Testis (tissue), 5 donors: ENCODE data around the gene PRR23B. TPM values are rescaled to one million over a fixed set of nuclear protein-coding genes. Genes with fewer than 3 reads are reported as not detected.

Experiments
- DNase-seq: peaks from one replicate; pipeline ENCODE4 v3.0.0-alpha.2; 2019
- H3K27ac ChIP-seq, 2 donors: fragments of 200-600 bp; sonication (generic); one replicate each; pipeline ENCODE4 v1.5.1; 2019
- H3K27me3 ChIP-seq: fragments of 200-600 bp; sonication (generic); one replicate; pipeline ENCODE4 v1.5.1; 2019
- H3K36me3 ChIP-seq: fragments of 200-600 bp; sonication (generic); one replicate; pipeline ENCODE4 v1.5.1; 2017; ENCODE audit warnings: low read depth; ENCODE audit errors: missing control alignments
- H3K4me1 ChIP-seq: fragments of 200-600 bp; sonication (generic); one replicate; pipeline ENCODE4 v1.5.1; 2019
- H3K4me3 ChIP-seq, 2 donors: fragments of 200-600 bp; sonication (generic); one replicate each; pipeline ENCODE4 v1.5.1; 2017 to 2019
- H3K9me3 ChIP-seq: fragments of 200-600 bp; sonication (generic); one replicate; pipeline ENCODE4 v1.5.1; 2017
- POLR2A ChIP-seq: fragments of 450-650 bp; IDR thresholded peaks from one replicate; pipeline ENCODE4 v1.6.1; 2017; ENCODE audit warnings: antibody characterized with exemption, mild to moderate bottlenecking, moderate library complexity
- whole genome bisulfite sequencing, 2 donors: methylation state at CpG; one replicate each; pipeline ENCODE4 v1.1.5; 2018; 5-methylcytosine and 5-hydroxymethylcytosine counted together
- intact Hi-C: fragments of 100-400 bp; cut with DNase I; formaldehyde crosslinking; loops from one replicate; pipeline ENCODE4 v1.15.1; 2023; ENCODE audit warnings: low total_unique reads
- long read RNA-seq, 2 donors: transcript quantifications; one replicate each; lab custom pipeline, GENCODE V29; 2026
- polyA plus RNA-seq: library from polyadenylated mRNA; stranded (reverse); fragments of 350-450 nt; fragmentation: Illumina TruSeq; extraction: RNeasy Lipid Tissue Mini Kit (QIAGEN cat#74804); gene quantifications from one replicate; pipeline ENCODE4 v1.2.3, GENCODE V29; 2014; ENCODE audit warnings: low read depth, low replicate concordance; ENCODE audit not compliant: insufficient read depth
- total RNA-seq, 2 donors: library from RNA; depleted of rRNA; stranded (reverse); fragments of >200 nt; gene quantifications; one replicate each; pipeline ENCODE4 v1.2.3, GENCODE V29; 2016
- TF ChIP-seq, protein P1 (sequence below), 3 experiments: fragments of 450-650 bp in 2 of 3; fragments of 200-600 bp in 1 of 3; sonication (generic) in 1 of 3; IDR thresholded peaks; one replicate each; pipeline ENCODE4 v1.5.1; 2016 to 2019; ENCODE audit warnings: antibody characterized with exemption in 3 of 3, mild to moderate bottlenecking in 2 of 3, moderate library complexity in 1 of 3

Gene PRR23B
- total RNA-seq (1 to 10 TPM in 1 of 2 donors, under 1 TPM in 1; 0.93 to 3.7 TPM), polyA plus RNA-seq (1.8 TPM)
- long read RNA-seq, donor 1, result 0 reads
- long read RNA-seq, donor 2, result 0 reads

DNA sequence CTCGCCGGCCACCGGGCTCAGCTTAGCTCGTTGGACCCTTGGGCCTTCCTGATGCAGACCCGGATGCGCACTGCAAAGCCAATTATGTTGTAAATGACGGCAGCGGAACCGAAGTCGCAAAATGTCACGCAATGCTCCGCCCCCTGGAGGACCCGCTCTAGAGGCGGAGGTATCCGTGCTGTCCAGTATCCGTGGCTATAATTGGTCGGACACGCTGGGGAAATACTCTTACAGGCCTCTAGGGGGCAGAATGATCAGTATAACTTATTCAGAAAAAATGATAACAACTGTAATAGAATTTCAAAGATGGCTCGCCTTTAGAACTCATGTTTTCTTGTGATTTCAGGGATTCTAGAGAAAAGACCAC lies at the start of gene PRR23B:
TSS of gene PRR23B (minus strand) at position 59 of the 367 bp plus-strand sequence. CDS start 265 bp downstream, outside the sequence.
- Histone ChIP-seq H3K27me3 (no peaks in the 10 kb centered on the region), H3K4me3 (peak within 1 kb of the TSS; percentile 42 to 52), H3K36me3 (no peaks in the 10 kb centered on the region), H3K4me1 (no peaks in the 10 kb centered on the region), H3K9me3 (no peaks in the 10 kb centered on the region), H3K27ac (no peak within 1 kb of the TSS)
- no peak for TF ChIP-seq POLR2A
- TF ChIP-seq, protein P1, sequence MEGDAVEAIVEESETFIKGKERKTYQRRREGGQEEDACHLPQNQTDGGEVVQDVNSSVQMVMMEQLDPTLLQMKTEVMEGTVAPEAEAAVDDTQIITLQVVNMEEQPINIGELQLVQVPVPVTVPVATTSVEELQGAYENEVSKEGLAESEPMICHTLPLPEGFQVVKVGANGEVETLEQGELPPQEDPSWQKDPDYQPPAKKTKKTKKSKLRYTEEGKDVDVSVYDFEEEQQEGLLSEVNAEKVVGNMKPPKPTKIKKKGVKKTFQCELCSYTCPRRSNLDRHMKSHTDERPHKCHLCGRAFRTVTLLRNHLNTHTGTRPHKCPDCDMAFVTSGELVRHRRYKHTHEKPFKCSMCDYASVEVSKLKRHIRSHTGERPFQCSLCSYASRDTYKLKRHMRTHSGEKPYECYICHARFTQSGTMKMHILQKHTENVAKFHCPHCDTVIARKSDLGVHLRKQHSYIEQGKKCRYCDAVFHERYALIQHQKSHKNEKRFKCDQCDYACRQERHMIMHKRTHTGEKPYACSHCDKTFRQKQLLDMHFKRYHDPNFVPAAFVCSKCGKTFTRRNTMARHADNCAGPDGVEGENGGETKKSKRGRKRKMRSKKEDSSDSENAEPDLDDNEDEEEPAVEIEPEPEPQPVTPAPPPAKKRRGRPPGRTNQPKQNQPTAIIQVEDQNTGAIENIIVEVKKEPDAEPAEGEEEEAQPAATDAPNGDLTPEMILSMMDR (IDR thresholded peaks at IDR 0.05), result peak in 2 of 3 experiments; percentile 25 to 48
- DNase-seq, result peak; percentile 64
- intact Hi-C loops, result no loop called here
- 64 to 65% methylated on average over 17 to 19 of the region's 19 CpGs for WGBS, 2 donors

GRCh38 chr3:139062918-139063317 lies 42.2 kb upstream of the PRR23B start:
- DNase-seq, result no peak
- H3K4me3 ChIP-seq, result no peak overlapping the region
- intact Hi-C loops, result no loop called here
- H3K9me3 ChIP-seq, result no peaks in the 10 kb centered on the region
- H3K4me1 ChIP-seq, result no peaks in the 10 kb centered on the region
- H3K36me3 ChIP-seq, result no peaks in the 10 kb centered on the region
- 54 to 73% methylated on average over 1 of the region's 1 CpG for WGBS, 2 donors
- TF ChIP-seq, protein P1 (IDR thresholded peaks at IDR 0.05), result no peak
- TF ChIP-seq POLR2A, result no peak
- H3K27ac ChIP-seq, result no peak overlapping the region
- no peaks in the 10 kb centered on the region for H3K27me3 ChIP-seq

- no peak overlapping the region for H3K4me3 ChIP-seq
- no peaks in the 10 kb centered on the region for H3K4me1 ChIP-seq
- no peak for DNase-seq
- intact Hi-C loops, result no loop called here
- H3K27me3 ChIP-seq, result no peaks in the 10 kb centered on the region
- 73 to 87% methylated on average over 2 of the region's 2 CpGs for WGBS, 2 donors
- H3K36me3 ChIP-seq, result no peaks in the 10 kb centered on the region
- H3K9me3 ChIP-seq, result no peaks in the 10 kb centered on the region
- H3K27ac ChIP-seq, result no peak overlapping the region
- TF ChIP-seq, protein P1 (IDR thresholded peaks at IDR 0.05), result no peak
- TF ChIP-seq POLR2A, result no peak
Observed at GRCh38 chr3:139052802-139053600, 32.3 kb upstream of the PRR23B start.

DNA sequence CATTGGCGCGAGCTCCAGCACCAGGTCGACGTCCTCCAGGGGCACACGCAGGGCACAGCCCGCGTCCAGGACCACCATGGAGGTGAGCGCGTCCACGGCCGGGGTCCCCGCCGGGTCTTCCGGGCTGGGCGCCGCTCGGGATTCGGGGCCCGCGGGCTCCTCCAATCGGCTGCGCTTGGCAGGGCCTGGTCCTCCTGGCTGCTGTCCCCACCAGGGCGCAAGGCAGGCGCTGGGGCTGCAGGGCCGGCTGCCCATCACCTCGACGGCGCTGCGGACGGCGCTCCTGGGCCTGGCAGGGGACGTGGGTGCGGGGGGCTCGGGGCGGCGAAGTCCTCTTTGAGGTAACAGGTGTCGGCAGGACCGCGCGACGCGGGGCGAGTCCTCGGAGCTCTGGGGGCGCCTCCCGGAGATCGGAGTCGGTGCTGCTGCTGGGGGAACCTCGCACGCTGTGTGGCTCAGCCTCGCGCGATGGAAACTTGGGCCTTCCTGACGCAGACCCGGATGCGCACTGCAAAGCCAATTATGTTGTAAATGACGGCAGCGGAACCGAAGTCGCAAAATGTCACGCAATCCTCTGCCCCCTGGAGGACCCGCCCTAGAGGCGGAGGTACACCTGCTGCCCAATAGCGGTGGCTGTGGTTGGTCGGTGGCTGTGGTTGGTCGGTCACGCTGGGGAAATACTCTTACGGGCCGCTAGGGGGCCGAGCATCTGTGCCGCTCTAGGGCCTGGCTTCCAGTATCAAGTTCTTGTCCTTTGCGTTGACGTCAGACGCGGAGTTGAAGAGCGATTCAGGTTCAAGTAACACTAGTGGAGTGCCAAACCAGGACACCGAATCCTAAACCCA lies 23.9 kb upstream of the PRR23B start, which contains the start of gene PRR23C:
TSS of gene PRR23C (minus strand) at position 527 of the 845 bp plus-strand sequence. CDS start at position 255, 272 bp downstream.
- DNase-seq, result peak; percentile 72
- intact Hi-C loops, result no loop called here
- no peaks in the 10 kb centered on the region for H3K36me3 ChIP-seq
- H3K27me3 ChIP-seq, result no peaks in the 10 kb centered on the region
- no peaks in the 10 kb centered on the region for H3K9me3 ChIP-seq
- H3K4me1 ChIP-seq, result no peaks in the 10 kb centered on the region
- WGBS, 2 donors, result 47 to 66% methylated on average over 11 to 58 of the region's 77 CpGs
- no peak within 1 kb of the TSS for H3K27ac ChIP-seq
- peak within 1 kb of the TSS; percentile 22 to 54 for H3K4me3 ChIP-seq
- TF ChIP-seq, protein P1 (IDR thresholded peaks at IDR 0.05), result peak in 2 of 3 experiments; percentile 35 to 46
- TF ChIP-seq POLR2A, result no peak
